Right atrium auricular region (tissue), 2 donors: ENCODE results near the gene MYL7. TPM values are rescaled to one million over a fixed set of nuclear protein-coding genes. Genes with fewer than 3 reads are reported as not detected.

Experiments
- DNase-seq: peaks from one replicate; pipeline ENCODE4 v3.0.0-alpha.2; 2019; ENCODE audit warnings: low spot score
- H3K27ac ChIP-seq, 2 donors: fragments of 200-600 bp; sonication (generic); 1 replicate in 1 of 2; 2 replicates in 1 of 2; pipeline ENCODE4 v1.5.1; 2016 to 2019
- H3K27me3 ChIP-seq, 2 donors: fragments of 200-600 bp; sonication (generic); one replicate each; pipeline versions ENCODE4 v1.5.1 to v1.6.0; 2017 to 2019
- H3K36me3 ChIP-seq: fragments of 200-600 bp; sonication (generic); one replicate; pipeline ENCODE4 v1.5.1; 2016
- H3K4me1 ChIP-seq, 2 donors: fragments of 200-600 bp; sonication (generic); one replicate each; pipeline versions ENCODE4 v1.5.1 to v1.6.0; 2017 to 2019
- H3K4me3 ChIP-seq, 2 donors: fragments of 200-600 bp; sonication (generic); 1 replicate in 1 of 2; 2 replicates in 1 of 2; pipeline ENCODE4 v1.5.1; 2017 to 2019; ENCODE audit warnings: mild to moderate bottlenecking in 1 of 2, moderate library complexity in 1 of 2
- H3K9me3 ChIP-seq, 2 donors: fragments of 200-600 bp; sonication (generic); one replicate each; pipeline ENCODE4 v1.5.1; 2019
- CTCF ChIP-seq, 2 donors: fragments of 200-600 bp; sonication (generic); IDR thresholded peaks; one replicate each; pipeline ENCODE4 v1.5.1; 2019; ENCODE audit warnings: antibody characterized with exemption in 2 of 2
- total RNA-seq, 2 donors: library from RNA; depleted of rRNA; stranded (reverse); fragments of >200 nt; gene quantifications; one replicate each; pipeline ENCODE4 v1.1.0, GENCODE V29; 2016

MYL7 gene
- total RNA-seq, 2 donors from 2014 or later: 17,339 to 49,235 TPM

DNA sequence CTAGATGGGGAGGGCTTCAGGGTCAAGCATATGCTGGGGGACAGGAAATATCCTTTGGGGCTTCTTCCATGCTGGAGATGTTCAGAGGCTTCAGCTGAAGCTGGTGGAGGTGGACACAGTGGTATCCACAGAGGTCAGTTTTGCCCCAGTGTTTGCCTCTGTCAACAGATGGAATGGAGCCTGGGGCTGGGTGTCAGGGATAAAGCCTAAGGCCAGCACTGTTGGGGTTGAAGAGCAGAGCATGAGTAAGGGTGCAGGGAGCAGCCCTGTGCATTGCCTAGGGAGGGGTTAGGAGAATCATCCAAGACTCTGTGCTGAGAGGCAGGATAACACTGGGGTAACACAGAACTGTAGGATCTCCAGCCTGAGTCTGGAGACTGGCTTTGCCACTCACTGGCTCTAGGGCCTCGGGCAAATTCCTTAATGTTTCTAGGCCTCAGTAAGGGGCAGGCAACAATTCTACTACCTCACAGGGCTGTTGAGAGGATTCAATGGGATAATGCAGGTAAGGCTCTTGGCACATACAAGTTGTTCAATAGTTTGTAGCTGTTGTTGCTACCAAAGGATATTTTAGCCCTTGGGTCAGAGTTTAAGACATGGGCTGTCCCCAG lies 21.8 kb upstream of the MYL7 start:
- DNase-seq: no peak

DNA sequence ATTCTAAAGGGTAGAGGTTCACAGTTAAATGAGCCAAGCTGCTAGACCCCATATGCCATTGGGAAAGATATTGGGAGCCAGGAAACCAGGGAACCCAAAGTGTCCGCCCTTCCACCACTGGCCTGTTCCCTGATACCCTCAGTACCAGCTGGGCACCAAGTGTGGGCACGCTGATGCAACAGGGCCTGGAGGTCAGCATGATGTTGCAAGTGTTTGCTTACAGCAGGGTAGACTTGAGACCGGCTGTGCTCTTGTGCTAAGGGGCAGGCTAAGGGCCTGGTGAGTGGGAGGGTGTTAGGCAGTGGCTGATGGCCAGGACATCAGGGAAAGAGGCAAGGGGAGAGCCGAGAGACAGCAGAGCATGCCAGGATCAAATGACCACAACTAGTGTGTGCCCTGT lies 21.0 kb upstream of the MYL7 start:
- H3K27me3 ChIP-seq: no peaks in the 10 kb centered on the region
- no peaks in the 10 kb centered on the region for H3K36me3 ChIP-seq
- TF ChIP-seq CTCF (IDR thresholded peaks at IDR 0.05): no peak
- H3K9me3 ChIP-seq: no peaks in the 10 kb centered on the region
- no peak for DNase-seq
- peaks cover 0 to 12% of the 10 kb centered on the region in 2 donors for H3K4me1 ChIP-seq
- no peak overlapping the region for H3K27ac ChIP-seq
- H3K4me3 ChIP-seq: no peak overlapping the region

More for the DNA sequence above, 21.8 kb upstream of the MYL7 start:
- Histone ChIP-seq H3K4me1 (peaks cover 0 to 12% of the 10 kb centered on the region in 2 donors), H3K27ac (no peak overlapping the region), H3K27me3 (no peaks in the 10 kb centered on the region), H3K4me3 (no peak overlapping the region), H3K9me3 (no peaks in the 10 kb centered on the region), H3K36me3 (no peaks in the 10 kb centered on the region)
- no peak for TF ChIP-seq CTCF (IDR thresholded peaks at IDR 0.05)

GRCh38 chr7:44161371-44161770 lies 20.2 kb upstream of the MYL7 start:
- H3K27me3 ChIP-seq: no peaks in the 10 kb centered on the region
- H3K4me1 ChIP-seq: peaks cover 0 to 12% of the 10 kb centered on the region in 2 donors
- no peak for TF ChIP-seq CTCF (IDR thresholded peaks at IDR 0.05)
- no peaks in the 10 kb centered on the region for H3K9me3 ChIP-seq
- no peak overlapping the region for H3K27ac ChIP-seq
- H3K4me3 ChIP-seq: no peak overlapping the region
- no peaks in the 10 kb centered on the region for H3K36me3 ChIP-seq
- DNase-seq: no peak

DNA sequence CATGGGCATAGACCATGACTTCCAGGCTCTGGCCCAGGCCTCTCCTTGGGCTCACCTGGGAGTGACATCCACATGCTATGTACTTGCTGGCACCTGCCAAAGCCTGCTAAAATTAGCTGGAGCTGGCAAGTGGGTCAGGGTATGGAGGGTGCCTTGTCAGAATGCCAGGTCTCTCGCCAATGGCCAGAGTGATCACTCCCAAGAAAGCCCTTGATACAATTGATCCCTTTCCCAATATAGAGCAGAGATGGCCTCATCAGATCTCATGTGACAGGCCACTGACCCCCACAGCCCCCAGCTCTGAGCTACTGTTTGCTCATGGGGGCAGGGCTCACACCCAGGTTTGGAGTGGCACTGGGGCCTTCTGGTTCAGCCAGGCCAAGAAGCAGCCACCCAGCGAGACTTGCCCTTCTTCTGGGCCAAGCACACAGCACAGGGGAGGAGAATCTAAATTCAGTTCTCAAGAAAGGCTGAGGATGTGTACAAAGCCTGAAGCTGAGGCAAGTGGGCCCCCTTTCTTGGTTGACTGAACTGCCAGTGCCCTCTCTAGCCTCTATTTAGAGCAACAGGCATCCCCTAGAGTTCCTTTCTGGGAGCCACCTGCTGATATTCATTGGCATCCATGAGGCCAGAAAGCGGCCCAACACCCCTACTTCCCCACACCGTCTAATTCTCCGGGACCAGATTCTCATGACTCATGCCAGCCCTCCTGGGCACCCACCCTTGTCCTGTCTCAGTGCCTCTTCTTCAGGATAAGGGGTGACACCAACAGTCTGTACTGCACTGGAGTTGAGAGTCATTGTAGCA lies 18.9 kb upstream of the MYL7 start:
- H3K27ac ChIP-seq: no peak overlapping the region
- no peak overlapping the region for H3K4me3 ChIP-seq

DNA sequence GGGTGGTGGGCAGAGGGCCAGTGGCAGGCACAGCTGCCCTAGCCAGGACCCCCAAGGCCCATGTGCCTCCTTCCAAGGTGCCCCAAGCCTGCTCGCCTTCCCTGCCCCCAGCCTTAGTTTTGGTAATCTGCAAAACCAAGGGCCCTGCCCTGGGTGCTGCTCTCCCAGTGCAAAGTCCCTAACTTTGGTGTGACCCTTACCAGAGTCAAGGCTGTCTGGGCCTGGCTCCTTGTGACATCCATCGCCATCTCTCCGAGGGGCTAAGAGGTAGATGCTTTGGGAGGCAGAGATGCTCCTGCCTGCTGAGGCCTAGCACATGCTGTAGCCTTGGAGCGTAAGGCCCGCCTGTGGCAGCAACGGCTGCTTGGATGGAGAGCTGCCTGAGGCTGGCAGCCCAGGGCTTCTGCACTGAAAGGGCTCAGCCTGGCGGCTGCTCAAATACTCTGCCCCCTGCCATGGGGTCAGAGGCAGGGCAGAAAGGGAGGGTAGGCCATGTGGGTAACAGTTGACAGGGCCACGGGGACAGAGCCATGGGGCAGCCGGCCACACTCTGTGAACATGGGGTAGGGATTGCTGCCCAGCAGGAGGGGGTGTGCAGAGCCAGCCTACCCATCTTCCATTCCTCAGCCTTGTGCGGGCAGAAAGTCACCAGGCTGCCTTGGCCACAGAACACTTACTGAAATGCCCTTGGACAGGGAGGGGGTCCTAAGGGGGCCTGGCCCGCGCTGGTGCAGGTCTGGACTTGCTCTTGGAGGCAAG lies 17.9 kb upstream of the MYL7 start:
- no peaks in the 10 kb centered on the region for H3K9me3 ChIP-seq
- no peak overlapping the region for H3K27ac ChIP-seq
- no peak overlapping the region for H3K4me3 ChIP-seq
- H3K4me1 ChIP-seq: peaks cover 0 to 12% of the 10 kb centered on the region in 2 donors
- no peaks in the 10 kb centered on the region for H3K36me3 ChIP-seq
- DNase-seq: no peak
- no peaks in the 10 kb centered on the region for H3K27me3 ChIP-seq
- TF ChIP-seq CTCF (IDR thresholded peaks at IDR 0.05): no peak

More for the DNA sequence above, 18.9 kb upstream of the MYL7 start:
- DNase-seq: no peak
- H3K27me3 ChIP-seq: no peaks in the 10 kb centered on the region
- no peaks in the 10 kb centered on the region for H3K9me3 ChIP-seq
- no peaks in the 10 kb centered on the region for H3K36me3 ChIP-seq
- H3K4me1 ChIP-seq: peaks cover 0 to 12% of the 10 kb centered on the region in 2 donors
- no peak for TF ChIP-seq CTCF (IDR thresholded peaks at IDR 0.05)
